OCI-LY1 (cell line): ENCODE measurements around the gene ARL8A.
A peak's percentile ranks its signal among the peaks of the same experiment; 100 is the strongest.
"Not testable (repeated sequence)": the region's sequence is repeated elsewhere in the genome, so short reads cannot be mapped to it uniquely, and the experiment has no call there.

Experiments used
- H2AFZ ChIP-seq: fragments of 200-600 bp; sonication (generic), shearing (Covaris generic); 2 replicates; pipeline ENCODE4 v1.6.0; 2014; ENCODE audit warnings: antibody characterized with exemption, mild to moderate bottlenecking, low read length
- H3F3A ChIP-seq: fragments of 200-600 bp; sonication (generic), shearing (Covaris generic); 2 replicates; pipeline ENCODE4 v1.6.0; 2014; ENCODE audit warnings: mild to moderate bottlenecking, antibody characterized with exemption, low read length, moderate library complexity; ENCODE audit not compliant: insufficient read depth
- H3K27ac ChIP-seq: fragments of 200-600 bp; sonication (generic); 2 replicates; pipeline ENCODE4 v1.5.1; 2014; ENCODE audit warnings: low read length, mixed run types, mild to moderate bottlenecking, low read depth; ENCODE audit not compliant: poor library complexity, severe bottlenecking
- H3K27me3 ChIP-seq: fragments of 200-600 bp; sonication (generic); 2 replicates; pipeline ENCODE4 v1.6.0; 2014; ENCODE audit warnings: antibody characterized with exemption, mild to moderate bottlenecking, low read length, moderate library complexity; ENCODE audit not compliant: insufficient read depth
- H3K36me3 ChIP-seq: fragments of 200-600 bp; sonication (generic); 2 replicates; pipeline ENCODE4 v1.6.1; 2014; ENCODE audit warnings: mild to moderate bottlenecking, antibody characterized with exemption, low read length, moderate library complexity, mixed read lengths; ENCODE audit not compliant: insufficient read depth
- H3K4me1 ChIP-seq: fragments of 200-600 bp; sonication (generic); 2 replicates; pipeline ENCODE4 v1.5.1; 2014; ENCODE audit warnings: mild to moderate bottlenecking, low read length, moderate library complexity; ENCODE audit not compliant: insufficient read depth, severe bottlenecking
- H3K4me2 ChIP-seq: fragments of 200-600 bp; sonication (generic), shearing (Covaris generic); 2 replicates; pipeline ENCODE4 v1.6.1; 2014; ENCODE audit warnings: low read length
- H3K4me3 ChIP-seq: fragments of 200-600 bp; sonication (generic); 2 replicates; pipeline ENCODE4 v1.5.1; 2014; ENCODE audit warnings: low read length, low read depth, mild to moderate bottlenecking, mixed read lengths; ENCODE audit not compliant: poor library complexity, severe bottlenecking
- H3K79me2 ChIP-seq: fragments of 200-600 bp; shearing (Covaris generic); 2 replicates; pipeline ENCODE4 v1.6.1; 2016; ENCODE audit warnings: mixed run types, low read length, mixed read lengths; ENCODE audit not compliant: insufficient read depth
- H3K9ac ChIP-seq: fragments of 200-600 bp; sonication (generic), shearing (Covaris generic); 2 replicates; pipeline ENCODE4 v1.6.1; 2014; ENCODE audit warnings: mild to moderate bottlenecking, low read length, mixed read lengths
- H3K9me2 ChIP-seq: fragments of 200-600 bp; sonication (generic), shearing (Covaris generic); 2 replicates; pipeline ENCODE4 v1.6.1; 2014; ENCODE audit warnings: low read depth, mild to moderate bottlenecking, low read length, mixed read lengths
- H3K9me3 ChIP-seq: fragments of 200-600 bp; shearing (Covaris generic); 2 replicates; pipeline ENCODE4 v1.6.1; 2014; ENCODE audit warnings: low read length, mixed read lengths
- H4K20me1 ChIP-seq: fragments of 200-600 bp; sonication (generic), shearing (Covaris generic); 2 replicates; pipeline ENCODE4 v1.6.0; 2016; ENCODE audit warnings: mild to moderate bottlenecking, low read length; ENCODE audit not compliant: insufficient read depth
- CTCF ChIP-seq: fragments of 200-600 bp; sonication (generic), shearing (Covaris generic); IDR thresholded peaks from 2 replicates; pipeline ENCODE4 v1.5.1; 2017; ENCODE audit warnings: mild to moderate bottlenecking, antibody characterized with exemption, low read length, moderate library complexity, mixed read lengths
- EZH2 ChIP-seq: fragments of 200-600 bp; sonication (generic), shearing (Covaris generic); IDR thresholded peaks from 2 replicates; pipeline ENCODE4 v1.8.0; 2017; ENCODE audit warnings: borderline replicate concordance, mixed run types, mild to moderate bottlenecking, antibody characterized with exemption, low read length, moderate library complexity, mixed read lengths

Gene ARL8A

DNA sequence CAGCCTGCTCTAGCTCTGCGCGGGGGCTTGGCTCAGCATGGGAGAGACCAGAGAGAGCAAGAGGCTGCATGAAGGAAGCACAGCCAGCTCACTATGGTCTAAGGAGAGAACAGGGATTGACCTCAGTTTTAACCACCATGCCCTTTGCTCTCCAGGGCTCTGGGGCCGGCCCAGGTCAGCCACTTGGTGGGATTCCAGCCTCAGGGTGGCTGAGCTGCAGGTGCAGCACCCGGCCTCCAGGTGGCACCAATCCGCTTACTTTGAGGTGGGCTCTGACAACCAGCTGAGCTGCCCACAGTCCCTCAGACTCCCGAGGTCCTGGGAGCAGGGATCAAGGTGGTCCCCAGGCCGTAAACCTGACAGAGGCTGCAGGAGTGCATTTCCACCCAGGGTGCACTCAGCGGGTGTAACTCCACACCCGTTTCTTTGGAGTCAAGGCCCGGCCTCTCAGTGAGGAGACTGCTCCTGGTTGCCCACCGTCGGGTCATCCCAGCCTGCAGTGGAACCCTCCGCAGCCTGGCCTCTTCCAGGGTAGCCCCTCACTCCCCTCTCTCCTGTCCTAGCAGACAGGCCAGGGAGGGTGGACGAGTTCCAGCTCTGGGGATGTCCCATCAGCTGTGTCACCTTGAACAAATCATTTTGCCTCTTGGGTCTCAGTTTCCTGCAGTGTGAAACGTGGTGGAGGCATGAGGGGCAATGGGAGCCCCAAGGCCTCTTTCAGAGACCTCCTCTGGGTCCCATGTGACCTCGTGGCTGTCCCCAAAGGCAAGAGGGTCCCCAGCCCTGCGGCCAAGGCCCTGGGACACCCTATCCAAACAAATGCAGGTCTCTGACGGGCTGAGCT lies 48.5 kb upstream of the ARL8A start:
- Histone ChIP-seq H3K4me3 (no peak overlapping the region), H3K4me2 (no peak overlapping the region), H2AFZ (no peak overlapping the region)

GRCh38 chr1:202191391-202191790 lies 46.9 kb upstream of the ARL8A start:
- H3K36me3 ChIP-seq, H3K4me1 ChIP-seq, H3K79me2 ChIP-seq, H3K4me2 ChIP-seq, H3K27ac ChIP-seq, H3K9ac ChIP-seq, H3K9me2 ChIP-seq, H4K20me1 ChIP-seq, H3K9me3 ChIP-seq, H2AFZ ChIP-seq, H3K27me3 ChIP-seq, H3F3A ChIP-seq, H3K4me3 ChIP-seq: not testable (repeated sequence)

More for the DNA sequence above, 48.5 kb upstream of the ARL8A start:
- Histone ChIP-seq H3F3A (no peaks in the 10 kb centered on the region), H3K4me1 (no peaks in the 10 kb centered on the region), H3K27ac (no peak overlapping the region), H3K9ac (no peak overlapping the region), H3K36me3 (no peaks in the 10 kb centered on the region), H4K20me1 (no peaks in the 10 kb centered on the region), H3K27me3 (no peaks in the 10 kb centered on the region), H3K9me3 (no peaks in the 10 kb centered on the region), H3K79me2 (no peaks in the 10 kb centered on the region), H3K9me2 (no peaks in the 10 kb centered on the region)
- TF ChIP-seq CTCF (peak; percentile 81), EZH2 (no peak)

DNA sequence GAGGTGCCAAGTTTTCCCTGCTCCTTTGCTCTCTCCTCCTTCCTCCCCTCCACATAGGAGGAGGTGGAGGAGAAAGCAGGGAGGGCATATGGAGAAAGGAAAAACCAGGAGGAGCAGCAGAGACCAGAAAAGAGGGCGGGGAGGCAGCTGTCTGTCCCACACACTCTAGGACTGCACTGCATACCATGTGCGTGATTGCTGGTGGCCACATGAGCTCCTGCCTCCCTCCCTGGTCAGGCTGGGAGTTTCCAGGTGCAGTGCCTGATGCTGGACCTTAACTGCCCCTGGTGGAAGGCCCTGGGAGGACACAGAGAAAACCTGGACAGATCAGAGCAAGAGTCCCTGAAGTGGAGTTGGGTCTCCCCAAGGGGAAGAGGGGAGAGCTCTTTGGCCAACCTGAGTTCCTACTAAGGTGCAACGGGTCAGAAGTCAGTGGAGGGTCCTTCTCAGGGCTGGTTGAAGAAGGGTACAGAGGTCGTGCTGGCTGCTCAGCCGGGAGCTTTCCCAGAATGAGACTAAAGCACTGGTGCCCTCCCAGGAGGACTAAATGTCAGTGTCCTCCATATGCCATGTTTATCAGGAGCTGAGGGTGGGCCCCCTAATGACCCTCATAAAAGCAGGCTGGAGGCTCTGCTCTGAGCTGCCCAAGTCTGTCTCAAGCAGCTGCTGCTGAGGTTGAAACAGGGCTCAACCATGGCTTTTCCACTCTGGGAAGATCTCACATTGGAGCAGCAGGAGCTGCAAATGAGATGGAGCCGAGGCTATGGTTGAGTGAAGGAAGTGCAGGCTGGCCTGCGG lies 45.6 kb upstream of the ARL8A start:
- Histone ChIP-seq H2AFZ (no peak overlapping the region), H3K27me3 (no peaks in the 10 kb centered on the region), H3K9ac (no peak overlapping the region), H3K9me3 (no peaks in the 10 kb centered on the region), H3F3A (no peaks in the 10 kb centered on the region), H3K36me3 (no peaks in the 10 kb centered on the region), H3K79me2 (no peaks in the 10 kb centered on the region), H3K4me2 (no peak overlapping the region), H3K27ac (no peak overlapping the region), H4K20me1 (no peaks in the 10 kb centered on the region), H3K4me3 (no peak overlapping the region), H3K9me2 (no peaks in the 10 kb centered on the region), H3K4me1 (no peaks in the 10 kb centered on the region)
- TF ChIP-seq CTCF: no peak
- TF ChIP-seq EZH2: no peak
